Hematopoietic multipotent progenitor cell treated with erythropoietin and hydrocortisone succinate and interleukin-3 and kit ligand, for 15 days (in vitro differentiated cells): ENCODE measurements around the gene SLC37A4.
"Not testable (repeated sequence)": the region's sequence is repeated elsewhere in the genome, so short reads cannot be mapped to it uniquely, and the experiment has no call there.

ENCODE experiments used
- DNase-seq: peaks from one replicate; pipeline ENCODE4 v3.0.0-alpha.2; 2015; ENCODE audit warnings: low spot score

The SLC37A4 gene

GRCh38 chr11:119041821-119042514, 11.3 kb upstream of the SLC37A4 start:
- no peak for DNase-seq

GRCh38 chr11:119039471-119039870, 8.8 kb upstream of the SLC37A4 start:
- DNase-seq, result not testable (repeated sequence)

GRCh38 chr11:119038884-119039283, 8.2 kb upstream of the SLC37A4 start:
- no peak for DNase-seq

GRCh38 chr11:119034813-119035212, 4.1 kb upstream of the SLC37A4 start:
- no peak for DNase-seq

- not testable (repeated sequence) for DNase-seq
Observed at GRCh38 chr11:119033421-119033820, 2.7 kb upstream of the SLC37A4 start.

- no peak for DNase-seq
Observed at GRCh38 chr11:119031912-119032280, 1.2 kb upstream of the SLC37A4 start.

- no peak for DNase-seq
Observed at GRCh38 chr11:119030029-119030328, 698 bp downstream of the SLC37A4 start.

GRCh38 chr11:119029340-119030028, 1.2 kb downstream of the SLC37A4 start:
- peak; percentile 30 for DNase-seq

GRCh38 chr11:119029069-119029339, 1.7 kb downstream of the SLC37A4 start:
- DNase-seq, result peak; percentile 78

GRCh38 chr11:119028346-119029068, 2.2 kb downstream of the SLC37A4 start:
- no peak for DNase-seq

- DNase-seq, result no peak
Observed at GRCh38 chr11:119027561-119028345, 2.9 kb downstream of the SLC37A4 start.

- DNase-seq, result no peak
Observed at GRCh38 chr11:119026970-119027369, 3.7 kb downstream of the SLC37A4 start.

- DNase-seq, result no peak
Observed at GRCh38 chr11:119025978-119026766, 4.5 kb downstream of the SLC37A4 start.

- DNase-seq, result no peak
Observed at GRCh38 chr11:119025541-119025940, 5.1 kb downstream of the SLC37A4 start.

- no peak for DNase-seq
Observed at GRCh38 chr11:119025099-119025473, 5.6 kb downstream of the SLC37A4 start.

- DNase-seq, result no peak
Observed at GRCh38 chr11:119024430-119025098, 6.1 kb downstream of the SLC37A4 start.

- DNase-seq, result no peak
Observed at GRCh38 chr11:119023741-119024140, 6.9 kb downstream of the SLC37A4 start.

- DNase-seq, result no peak
Observed at GRCh38 chr11:119021631-119022030, 9.0 kb downstream of the SLC37A4 start.

- no peak for DNase-seq
Observed at GRCh38 chr11:119019996-119020395, 10.7 kb downstream of the SLC37A4 start.

- peak; percentile 95 for DNase-seq
Observed at GRCh38 chr11:119018074-119018938, 12.4 kb downstream of the SLC37A4 start, which contains the start of the genes RPS25 and TRAPPC4. RPS25 (minus strand) TSS chr11:119018343; CDS start chr11:119018284, 59 bp downstream. TRAPPC4 (plus strand) TSS chr11:119018766; CDS start chr11:119018796, 30 bp downstream.
